PC-9 (cell line): ENCODE results near the gene IER5L. TPM values are rescaled to one million over a fixed set of nuclear protein-coding genes. Genes with fewer than 3 reads are reported as not detected.
A peak's percentile ranks its signal among the peaks of the same experiment; 100 is the strongest.
"Not testable (repeated sequence)": the region's sequence is repeated elsewhere in the genome, so short reads cannot be mapped to it uniquely, and the experiment has no call there.

ENCODE experiments used
- BruUV-seq: library from RNA; stranded (reverse); fragments of 400-500 nt; replicated peaks from 2 replicates; lab custom pipeline; 2021; lab: Mats Ljungman, UMichigan
- CTCF ChIA-PET: fragments of 300-600 bp; sonication (Branson Sonifier 250); formaldehyde crosslinking; loops from one replicate; lab custom pipeline; 2022; ENCODE audit warnings: antibody characterized with exemption; lab: Charles Lee
- POLR2A ChIA-PET: fragments of 300-600 bp; sonication (Branson Sonifier 250); formaldehyde crosslinking; loops from one replicate; lab custom pipeline; 2022; ENCODE audit warnings: antibody characterized with exemption; ENCODE audit not compliant: unreplicated experiment; lab: Charles Lee
- DNase-seq, 2 experiments: peaks; one replicate each; pipeline versions ENCODE4 v3.0.0 to v3.0.0-alpha.2; 2015 to 2022; ENCODE audit warnings: mixed read lengths in 1 of 2
- H2AFZ ChIP-seq: fragments of 200-600 bp; sonication (generic); 2 replicates; pipeline ENCODE4 v1.8.1; 2017; ENCODE audit warnings: antibody characterized with exemption
- H3F3A ChIP-seq: fragments of 200-600 bp; sonication (generic); 2 replicates; pipeline ENCODE4 v1.8.1; 2017; ENCODE audit warnings: antibody characterized with exemption, mild to moderate bottlenecking, low read depth; ENCODE audit not compliant: insufficient read depth
- H3K27ac ChIP-seq: fragments of 200-600 bp; sonication (generic); 2 replicates; pipeline ENCODE4 v1.6.1; 2016; ENCODE audit warnings: mixed run types
- H3K27me3 ChIP-seq: fragments of 200-600 bp; sonication (generic); 2 replicates; pipeline ENCODE4 v1.6.1; 2016; ENCODE audit warnings: low read depth, mixed run types; ENCODE audit not compliant: insufficient read depth
- H3K36me3 ChIP-seq: fragments of 200-600 bp; sonication (generic); 2 replicates; pipeline ENCODE4 v1.6.1; 2016; ENCODE audit warnings: low read depth, mixed run types
- H3K4me1 ChIP-seq: fragments of 200-600 bp; sonication (generic); replicated peaks from 2 replicates; pipeline ENCODE4 v1.6.1; 2016; ENCODE audit warnings: mixed run types; ENCODE audit not compliant: insufficient read depth
- H3K4me2 ChIP-seq: fragments of 200-600 bp; sonication (generic); 2 replicates; pipeline ENCODE4 v1.6.1; 2017; ENCODE audit warnings: mixed run types
- H3K4me3 ChIP-seq: fragments of 200-600 bp; sonication (generic); 2 replicates; pipeline ENCODE4 v1.6.1; 2016; ENCODE audit warnings: mixed run types
- H3K79me2 ChIP-seq: fragments of 200-600 bp; sonication (generic); 2 replicates; pipeline ENCODE4 v1.6.1; 2017; ENCODE audit warnings: low read depth, mixed run types
- H3K9me2 ChIP-seq: fragments of 200-600 bp; sonication (generic); 2 replicates; pipeline ENCODE4 v1.8.1; 2017; ENCODE audit warnings: mild to moderate bottlenecking; ENCODE audit not compliant: insufficient read depth
- H3K9me3 ChIP-seq: fragments of 200-600 bp; sonication (generic); 2 replicates; pipeline ENCODE4 v1.8.1; 2016; ENCODE audit warnings: low read depth; ENCODE audit not compliant: insufficient read depth
- H4K20me1 ChIP-seq: fragments of 200-600 bp; sonication (generic); 2 replicates; pipeline ENCODE4 v1.8.1; 2017; ENCODE audit not compliant: insufficient read depth
- EZH2 ChIP-seq: fragments of 200-600 bp; sonication (generic); IDR thresholded peaks from 2 replicates; pipeline ENCODE4 v1.8.0; 2017; ENCODE audit warnings: antibody characterized with exemption, low read depth
- intact Hi-C: fragments of 100-400 bp; cut with micrococcal nuclease; formaldehyde crosslinking; loops from one replicate; pipeline ENCODE4 v1.10.0; 2022; ENCODE audit not compliant: unreplicated experiment
- total RNA-seq: library from RNA; stranded (reverse); gene quantifications from 2 replicates; pipeline ENCODE4 v1.2.3, GENCODE V29; 2021
- TF ChIP-seq, protein P1 (sequence below): fragments of 200-600 bp; sonication (generic); conservative IDR thresholded peaks from 2 replicates; pipeline ENCODE4 v1.6.1; 2017; ENCODE audit warnings: mixed run types, antibody characterized with exemption, mild to moderate bottlenecking, moderate library complexity

Gene IER5L
- total RNA-seq, 1 experiment from 2014 or later: 37.3 TPM

DNA sequence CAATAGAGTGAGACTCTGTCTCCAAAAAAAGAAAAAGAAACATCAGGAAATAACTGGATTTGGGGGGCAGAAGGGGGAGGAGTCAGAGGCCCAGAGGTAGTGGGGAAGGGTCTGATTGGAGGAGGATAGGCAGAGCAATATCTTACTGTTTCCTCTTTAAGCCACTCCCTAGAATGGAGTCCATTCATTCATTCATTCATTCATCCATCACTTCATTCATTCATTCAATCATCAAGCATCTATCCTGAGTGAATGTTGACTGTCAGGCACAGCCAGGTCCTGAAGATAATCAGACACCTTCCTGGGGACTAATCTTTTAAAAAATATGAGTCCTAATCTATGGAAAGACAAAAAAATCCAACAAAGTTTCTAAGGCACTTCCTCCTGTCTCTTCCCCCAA lies 12.9 kb downstream of the IER5L start:
- H4K20me1 ChIP-seq: no peaks in the 10 kb centered on the region
- H3K9me3 ChIP-seq: no peaks in the 10 kb centered on the region
- CTCF ChIA-PET: interaction anchor here (1.0 kb wide), 1 partner anchor 22 kb away, joined by 3 read pairs; no protein-coding TSS in a partner anchor
- H3K27me3 ChIP-seq: no peaks in the 10 kb centered on the region
- 0 out of 2 replicates have a peak, but pooled peaks cover 5% of the 10 kb centered on the region for H3K79me2 ChIP-seq
- no peaks in the 10 kb centered on the region for H3K36me3 ChIP-seq
- DNase-seq: no peak
- H3K27ac ChIP-seq: no peak overlapping the region
- TF ChIP-seq, protein P1, sequence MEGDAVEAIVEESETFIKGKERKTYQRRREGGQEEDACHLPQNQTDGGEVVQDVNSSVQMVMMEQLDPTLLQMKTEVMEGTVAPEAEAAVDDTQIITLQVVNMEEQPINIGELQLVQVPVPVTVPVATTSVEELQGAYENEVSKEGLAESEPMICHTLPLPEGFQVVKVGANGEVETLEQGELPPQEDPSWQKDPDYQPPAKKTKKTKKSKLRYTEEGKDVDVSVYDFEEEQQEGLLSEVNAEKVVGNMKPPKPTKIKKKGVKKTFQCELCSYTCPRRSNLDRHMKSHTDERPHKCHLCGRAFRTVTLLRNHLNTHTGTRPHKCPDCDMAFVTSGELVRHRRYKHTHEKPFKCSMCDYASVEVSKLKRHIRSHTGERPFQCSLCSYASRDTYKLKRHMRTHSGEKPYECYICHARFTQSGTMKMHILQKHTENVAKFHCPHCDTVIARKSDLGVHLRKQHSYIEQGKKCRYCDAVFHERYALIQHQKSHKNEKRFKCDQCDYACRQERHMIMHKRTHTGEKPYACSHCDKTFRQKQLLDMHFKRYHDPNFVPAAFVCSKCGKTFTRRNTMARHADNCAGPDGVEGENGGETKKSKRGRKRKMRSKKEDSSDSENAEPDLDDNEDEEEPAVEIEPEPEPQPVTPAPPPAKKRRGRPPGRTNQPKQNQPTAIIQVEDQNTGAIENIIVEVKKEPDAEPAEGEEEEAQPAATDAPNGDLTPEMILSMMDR: no peak
- no peak for TF ChIP-seq EZH2
- BruUV-seq: no TSS peak
- H3K4me3 ChIP-seq: no peak overlapping the region
- H2AFZ ChIP-seq: no peak overlapping the region
- H3K9me2 ChIP-seq: no peaks in the 10 kb centered on the region
- peaks cover 30% of the 10 kb centered on the region for H3F3A ChIP-seq
- peaks cover 37% of the 10 kb centered on the region for H3K4me1 ChIP-seq
- H3K4me2 ChIP-seq: no peak overlapping the region
- intact Hi-C loops: no loop called here
- POLR2A ChIA-PET: interaction anchor here (0.5 kb wide), 1 partner anchor 1261 kb away, joined by 3 read pairs; no protein-coding TSS in a partner anchor

GRCh38 chr9:129164246-129164930 lies 13.7 kb downstream of the IER5L start:
- Histone ChIP-seq H3K27ac (no peak overlapping the region), H3K4me1 (peaks cover 33% of the 10 kb centered on the region), H3K9me2 (no peaks in the 10 kb centered on the region), H2AFZ (no peak overlapping the region), H3K4me2 (no peak overlapping the region), H4K20me1 (no peaks in the 10 kb centered on the region), H3K79me2 (0 out of 2 replicates have a peak, but pooled peaks cover 5% of the 10 kb centered on the region), H3K4me3 (no peak overlapping the region), H3K9me3 (no peaks in the 10 kb centered on the region), H3K36me3 (no peaks in the 10 kb centered on the region), H3K27me3 (no peaks in the 10 kb centered on the region), H3F3A (peaks cover 29% of the 10 kb centered on the region)
- CTCF ChIA-PET: interaction anchor here (1.0 kb wide), 1 partner anchor 21 kb away, joined by 3 read pairs; no protein-coding TSS in a partner anchor
- POLR2A ChIA-PET: interaction anchor here (0.5 to 0.7 kb wide), 2 partner anchors 171 to 1262 kb away, joined by 3 to 20 read pairs; no protein-coding TSS in a partner anchor
- TF ChIP-seq EZH2: no peak
- TF ChIP-seq, protein P1: no peak
- no TSS peak for BruUV-seq
- intact Hi-C loops: no loop called here
- DNase-seq: no peak

- no peaks in the 10 kb centered on the region for H4K20me1 ChIP-seq
- H3K4me2 ChIP-seq: no peak overlapping the region
- TF ChIP-seq, protein P1: no peak
- TF ChIP-seq EZH2: no peak
- no peak overlapping the region for H3K4me3 ChIP-seq
- H3K36me3 ChIP-seq: no peaks in the 10 kb centered on the region
- H2AFZ ChIP-seq: no peak overlapping the region
- DNase-seq: no peak
- no peaks in the 10 kb centered on the region for H3K9me2 ChIP-seq
- H3K27me3 ChIP-seq: no peaks in the 10 kb centered on the region
- ChIA-PET CTCF (no interaction called here), POLR2A (no interaction called here)
- no TSS peak for BruUV-seq
- 0 out of 2 replicates have a peak, but pooled peaks cover under 1% of the 10 kb centered on the region for H3K79me2 ChIP-seq
- peaks cover 26% of the 10 kb centered on the region for H3K4me1 ChIP-seq
- H3K27ac ChIP-seq: no peak overlapping the region
- H3K9me3 ChIP-seq: no peaks in the 10 kb centered on the region
- intact Hi-C loops: no loop called here
- H3F3A ChIP-seq: peaks cover 23% of the 10 kb centered on the region
Observed at GRCh38 chr9:129163753-129164152, 14.3 kb downstream of the IER5L start.

GRCh38 chr9:129163198-129163670 lies 14.8 kb downstream of the IER5L start:
- H2AFZ ChIP-seq, H3K27me3 ChIP-seq, H3K4me2 ChIP-seq, H3K36me3 ChIP-seq, H3K9me3 ChIP-seq, H3K4me3 ChIP-seq, H3K27ac ChIP-seq, intact Hi-C loops, BruUV-seq, H3K9me2 ChIP-seq, POLR2A ChIA-PET, CTCF ChIA-PET, H4K20me1 ChIP-seq, H3K79me2 ChIP-seq: not testable (repeated sequence)
- peaks cover 21% of the 10 kb centered on the region for H3K4me1 ChIP-seq
- peaks cover 18% of the 10 kb centered on the region for H3F3A ChIP-seq
- DNase-seq: peak in 1 of 2 experiments; percentile 34
